ENCODE results near the gene SMYD3. TPM values are rescaled to one million over a fixed set of nuclear protein-coding genes. Genes with fewer than 3 reads are reported as not detected.

SMYD3 gene
- total RNA-seq, 4 donors from 2014 or later, result 12.0 to 15.0 (median 13.2) TPM

- intact Hi-C loops (cut with DNase I), result loop anchor here (5.0 kb wide), 1 partner anchor 438 kb away; no protein-coding TSS in a partner anchor
These were observed 61.6 kb downstream of the SMYD3 start for GRCh38 chr1:246445503-246445902.

GRCh38 chr1:246444617-246445016 lies 62.5 kb downstream of the SMYD3 start:
- intact Hi-C loops (cut with DNase I), result loop anchor here (5.0 kb wide), 1 partner anchor 437 kb away; no protein-coding TSS in a partner anchor

More at GRCh38 chr1:246445503-246445902, 61.6 kb downstream of the SMYD3 start:
- H3K4me3 ChIP-seq, result no peak overlapping the region
- no peaks in the 10 kb centered on the region for H3K36me3 ChIP-seq
- no peaks in the 10 kb centered on the region for H3K27me3 ChIP-seq
- H3K4me1 ChIP-seq, result peaks cover 8 to 52% (median 40%) of the 10 kb centered on the region in 4 donors
- H3K9me3 ChIP-seq, result no peaks in the 10 kb centered on the region
- TF ChIP-seq, protein P1, sequence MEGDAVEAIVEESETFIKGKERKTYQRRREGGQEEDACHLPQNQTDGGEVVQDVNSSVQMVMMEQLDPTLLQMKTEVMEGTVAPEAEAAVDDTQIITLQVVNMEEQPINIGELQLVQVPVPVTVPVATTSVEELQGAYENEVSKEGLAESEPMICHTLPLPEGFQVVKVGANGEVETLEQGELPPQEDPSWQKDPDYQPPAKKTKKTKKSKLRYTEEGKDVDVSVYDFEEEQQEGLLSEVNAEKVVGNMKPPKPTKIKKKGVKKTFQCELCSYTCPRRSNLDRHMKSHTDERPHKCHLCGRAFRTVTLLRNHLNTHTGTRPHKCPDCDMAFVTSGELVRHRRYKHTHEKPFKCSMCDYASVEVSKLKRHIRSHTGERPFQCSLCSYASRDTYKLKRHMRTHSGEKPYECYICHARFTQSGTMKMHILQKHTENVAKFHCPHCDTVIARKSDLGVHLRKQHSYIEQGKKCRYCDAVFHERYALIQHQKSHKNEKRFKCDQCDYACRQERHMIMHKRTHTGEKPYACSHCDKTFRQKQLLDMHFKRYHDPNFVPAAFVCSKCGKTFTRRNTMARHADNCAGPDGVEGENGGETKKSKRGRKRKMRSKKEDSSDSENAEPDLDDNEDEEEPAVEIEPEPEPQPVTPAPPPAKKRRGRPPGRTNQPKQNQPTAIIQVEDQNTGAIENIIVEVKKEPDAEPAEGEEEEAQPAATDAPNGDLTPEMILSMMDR (IDR thresholded peaks at IDR 0.05), result no peak
- no peak for TF ChIP-seq POLR2AphosphoS5 (IDR thresholded peaks at IDR 0.05)
- no peak for DNase-seq (ENCODE audit: extremely low spot score)
- H3K27ac ChIP-seq (replicated peaks in 1 of 4), result no peak overlapping the region
- WGBS, result 68% methylated on average over 3 of the region's 3 CpGs

DNA sequence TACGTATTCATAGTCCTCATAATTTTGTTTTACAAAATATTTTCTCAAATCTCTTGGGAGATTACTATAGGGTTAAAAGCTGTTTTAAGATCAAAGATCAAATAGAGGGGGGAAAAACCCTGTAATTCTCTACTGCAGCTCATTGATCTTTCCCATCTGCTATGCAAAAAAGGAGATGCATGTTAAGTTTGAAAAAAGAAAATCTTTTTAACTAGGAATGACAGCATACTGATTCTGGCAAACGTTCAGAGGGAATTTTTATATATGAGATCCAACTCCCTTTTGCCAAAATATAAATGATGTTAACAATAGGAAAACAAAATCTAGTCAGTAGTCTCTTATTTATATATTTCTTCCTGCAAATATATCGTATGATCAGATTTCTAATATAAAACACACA lies 69.1 kb downstream of the SMYD3 start:
- H3K9me3 ChIP-seq, result no peaks in the 10 kb centered on the region
- H3K36me3 ChIP-seq, result no peaks in the 10 kb centered on the region
- no peak overlapping the region for H3K4me3 ChIP-seq
- TF ChIP-seq POLR2AphosphoS5 (IDR thresholded peaks at IDR 0.05) (no peak), EP300 (IDR thresholded peaks at IDR 0.05) (no peak), POLR2A (IDR thresholded peaks at IDR 0.05; ENCODE audit: low read depth) (no peak)
- TF ChIP-seq, protein P1 (IDR thresholded peaks at IDR 0.05), result no peak
- intact Hi-C loops (cut with DNase I), result no loop called here
- no peaks in the 10 kb centered on the region for H3K4me1 ChIP-seq
- DNase-seq (ENCODE audit: extremely low spot score), result no peak
- WGBS, result 71% methylated on average over 3 of the region's 3 CpGs
- H3K27me3 ChIP-seq, result no peaks in the 10 kb centered on the region
- H3K27ac ChIP-seq (replicated peaks in 1 of 4), result no peak overlapping the region

More at GRCh38 chr1:246444617-246445016, 62.5 kb downstream of the SMYD3 start:
- TF ChIP-seq POLR2AphosphoS5 (IDR thresholded peaks at IDR 0.05) (no peak), POLR2A (IDR thresholded peaks at IDR 0.05; ENCODE audit: low read depth) (no peak), EP300 (IDR thresholded peaks at IDR 0.05) (no peak)
- TF ChIP-seq, protein P1 (IDR thresholded peaks at IDR 0.05), result no peak
- WGBS, result 64% methylated on average over 3 of the region's 3 CpGs
- DNase-seq (ENCODE audit: extremely low spot score), result no peak
- peaks cover 8 to 49% (median 37%) of the 10 kb centered on the region in 4 donors for H3K4me1 ChIP-seq
- H3K9me3 ChIP-seq, result no peaks in the 10 kb centered on the region
- no peak overlapping the region for H3K4me3 ChIP-seq
- H3K27ac ChIP-seq (replicated peaks in 1 of 4), result no peak overlapping the region
- no peaks in the 10 kb centered on the region for H3K36me3 ChIP-seq
- no peaks in the 10 kb centered on the region for H3K27me3 ChIP-seq

DNA sequence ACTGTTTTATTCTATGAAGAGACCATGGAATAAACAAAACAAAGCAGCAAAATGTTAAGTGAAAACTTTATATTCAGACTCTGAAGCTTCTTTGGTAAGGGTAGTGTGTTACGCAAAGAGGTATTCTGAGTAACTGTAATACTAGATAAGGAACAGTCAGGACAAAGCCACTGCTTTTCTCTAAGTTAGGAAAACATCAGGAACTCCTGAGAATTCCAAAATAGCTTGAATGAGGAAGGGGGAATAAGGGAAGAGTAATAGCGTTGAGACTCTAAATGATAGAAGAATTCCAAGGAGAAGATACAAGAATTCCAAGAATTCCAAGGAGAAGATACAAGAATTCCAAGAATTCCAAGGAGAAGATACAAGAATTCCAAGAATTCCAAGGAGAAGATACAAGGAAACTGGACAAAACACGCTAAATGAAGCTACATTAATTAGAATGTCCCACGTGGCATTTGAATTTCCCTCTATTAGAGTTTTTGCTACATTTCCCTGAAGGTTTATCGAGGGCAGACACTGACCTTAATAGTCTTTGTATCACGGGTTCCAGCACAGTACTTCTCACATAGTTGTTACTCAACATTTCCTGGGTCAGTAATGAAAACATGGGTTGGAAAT lies 71.5 kb downstream of the SMYD3 start:
- intact Hi-C loops (cut with DNase I), result no loop called here
- H3K4me3 ChIP-seq, result no peak overlapping the region
- no peaks in the 10 kb centered on the region for H3K9me3 ChIP-seq
- no peaks in the 10 kb centered on the region for H3K27me3 ChIP-seq
- TF ChIP-seq POLR2AphosphoS5 (IDR thresholded peaks at IDR 0.05) (no peak), POLR2A (IDR thresholded peaks at IDR 0.05; ENCODE audit: low read depth) (no peak), EP300 (IDR thresholded peaks at IDR 0.05) (no peak)
- no peak for DNase-seq (ENCODE audit: extremely low spot score)
- H3K27ac ChIP-seq (replicated peaks in 1 of 4), result no peak overlapping the region
- no peaks in the 10 kb centered on the region for H3K36me3 ChIP-seq
- no peaks in the 10 kb centered on the region for H3K4me1 ChIP-seq
- 84% methylated on average over 6 of the region's 6 CpGs for WGBS

DNA sequence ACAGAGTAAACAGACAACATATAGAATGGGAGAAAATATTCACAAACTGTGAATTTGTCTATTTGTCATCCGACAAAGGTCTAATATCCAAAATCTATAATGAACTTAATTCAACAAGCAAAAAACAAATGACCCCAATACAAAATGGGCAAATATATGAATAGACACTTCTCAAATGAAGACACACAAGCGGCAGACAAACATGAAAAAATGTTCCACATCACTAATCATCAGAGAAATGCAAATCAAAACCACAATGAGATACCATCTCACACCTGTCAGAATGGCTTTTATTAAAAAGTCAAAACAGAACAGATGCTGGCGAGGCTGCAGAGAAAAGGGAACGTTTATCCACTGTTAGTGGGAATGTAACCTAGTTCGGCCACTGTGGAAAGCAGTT lies 72.7 kb downstream of the SMYD3 start:
- no peak overlapping the region for H3K27ac ChIP-seq (replicated peaks in 1 of 4)
- H3K4me1 ChIP-seq, result no peaks in the 10 kb centered on the region
- DNase-seq (ENCODE audit: extremely low spot score), result no peak
- no peaks in the 10 kb centered on the region for H3K36me3 ChIP-seq
- H3K27me3 ChIP-seq, result no peaks in the 10 kb centered on the region
- intact Hi-C loops (cut with DNase I), result no loop called here
- TF ChIP-seq POLR2A (IDR thresholded peaks at IDR 0.05; ENCODE audit: low read depth), result no peak
- TF ChIP-seq, protein P1 (IDR thresholded peaks at IDR 0.05), result no peak
- TF ChIP-seq POLR2AphosphoS5 (IDR thresholded peaks at IDR 0.05), result no peak
- no peak for TF ChIP-seq EP300 (IDR thresholded peaks at IDR 0.05)
- no peak overlapping the region for H3K4me3 ChIP-seq
- no peaks in the 10 kb centered on the region for H3K9me3 ChIP-seq
- 83% methylated on average over 5 of the region's 5 CpGs for WGBS
